ENCODE measurements around the gene DNAH6.
A peak's percentile ranks its signal among the peaks of the same experiment; 100 is the strongest.
"Not testable (repeated sequence)": the region's sequence is repeated elsewhere in the genome, so short reads cannot be mapped to it uniquely, and the experiment has no call there.

The DNAH6 gene

GRCh38 chr2:84840306-84840705 lies 324.0 kb downstream of the DNAH6 start:
- no peak for DNase-seq (ENCODE audit: low read depth)

- no peak for DNase-seq (ENCODE audit: low read depth)
These were observed 325.3 kb downstream of the DNAH6 start for GRCh38 chr2:84841577-84841976.

GRCh38 chr2:84844141-84844540 lies 327.8 kb downstream of the DNAH6 start:
- no peak for DNase-seq (ENCODE audit: low read depth)

GRCh38 chr2:84846041-84846663 lies 329.9 kb downstream of the DNAH6 start:
- no peak for DNase-seq (ENCODE audit: low read depth)

- DNase-seq (ENCODE audit: low read depth): no peak
These were observed 330.4 kb downstream of the DNAH6 start for GRCh38 chr2:84846741-84847142.

GRCh38 chr2:84847326-84848050 lies 331.2 kb downstream of the DNAH6 start:
- DNase-seq (ENCODE audit: low read depth): peak; percentile 17

GRCh38 chr2:84849271-84849952 lies 333.1 kb downstream of the DNAH6 start:
- peak; percentile 42 for DNase-seq (ENCODE audit: low read depth)

- DNase-seq (ENCODE audit: low read depth): no peak
These were observed 334.2 kb downstream of the DNAH6 start for GRCh38 chr2:84850471-84850870.

GRCh38 chr2:84851876-84852275 lies 335.6 kb downstream of the DNAH6 start:
- no peak for DNase-seq (ENCODE audit: low read depth)

GRCh38 chr2:84854850-84855249 lies 338.6 kb downstream of the DNAH6 start:
- DNase-seq (ENCODE audit: low read depth): no peak

GRCh38 chr2:84855731-84856130 lies 339.4 kb downstream of the DNAH6 start:
- DNase-seq (ENCODE audit: low read depth): no peak

- no peak for DNase-seq (ENCODE audit: low read depth)
These were observed 340.5 kb downstream of the DNAH6 start for GRCh38 chr2:84856787-84857186.

- DNase-seq (ENCODE audit: low read depth): no peak
These were observed 341.3 kb downstream of the DNAH6 start for GRCh38 chr2:84857566-84857965.

GRCh38 chr2:84858123-84858522 lies 341.8 kb downstream of the DNAH6 start:
- DNase-seq (ENCODE audit: low read depth): no peak

- no peak for DNase-seq (ENCODE audit: low read depth)
These were observed 342.6 kb downstream of the DNAH6 start for GRCh38 chr2:84858937-84859336.

- no peak for DNase-seq (ENCODE audit: low read depth)
These were observed 345.2 kb downstream of the DNAH6 start for GRCh38 chr2:84861539-84861938.

- DNase-seq (ENCODE audit: low read depth): no peak
These were observed 345.7 kb downstream of the DNAH6 start for GRCh38 chr2:84862006-84862405.

GRCh38 chr2:84865181-84865783 lies 349.0 kb downstream of the DNAH6 start:
- no peak for DNase-seq (ENCODE audit: low read depth)

- DNase-seq (ENCODE audit: low read depth): peak; percentile 62
These were observed 349.8 kb downstream of the DNAH6 start for GRCh38 chr2:84866122-84866521.

GRCh38 chr2:84868327-84868726 lies 352.0 kb downstream of the DNAH6 start:
- not testable (repeated sequence) for DNase-seq (ENCODE audit: low read depth)

Data from GM04504 (cell line).